SU-DHL-6 (cell line): Measurements from ENCODE around the gene SLC44A1.

Experiments
- H2AFZ ChIP-seq: fragments of 200-600 bp; sonication (generic); 2 replicates; pipeline ENCODE4 v1.6.1; 2014; ENCODE audit warnings: low read depth, mild to moderate bottlenecking, moderate library complexity, mixed read lengths, antibody characterized with exemption, low read length; ENCODE audit not compliant: severe bottlenecking
- H3F3A ChIP-seq: fragments of 200-600 bp; shearing (Covaris generic); 2 replicates; pipeline ENCODE4 v1.6.0; 2016; ENCODE audit warnings: antibody characterized with exemption, mild to moderate bottlenecking; ENCODE audit not compliant: insufficient read depth
- H3K27ac ChIP-seq: fragments of 200-600 bp; sonication (generic); 2 replicates; pipeline ENCODE4 v1.5.1; 2016; ENCODE audit warnings: low read depth, mild to moderate bottlenecking, low read length, moderate library complexity, mixed read lengths
- H3K27me3 ChIP-seq: fragments of 200-600 bp; sonication (generic), shearing (Covaris generic); 2 replicates; pipeline ENCODE4 v1.6.0; 2014; ENCODE audit warnings: mild to moderate bottlenecking, low read length
- H3K36me3 ChIP-seq: fragments of 200-600 bp; sonication (generic); 2 replicates; pipeline ENCODE4 v1.6.1; 2014; ENCODE audit warnings: mild to moderate bottlenecking, low read length, mixed read lengths
- H3K4me2 ChIP-seq: fragments of 300-600, 200-600 bp; shearing (Covaris generic), sonication (generic); 2 replicates; pipeline ENCODE4 v1.6.0; 2014; ENCODE audit warnings: low read length, low read depth, mild to moderate bottlenecking; ENCODE audit not compliant: poor library complexity, severe bottlenecking
- H3K4me3 ChIP-seq: fragments of 200-600 bp; sonication (generic); 2 replicates; pipeline ENCODE4 v1.5.1; 2014; ENCODE audit warnings: antibody characterized with exemption, low read length, mild to moderate bottlenecking, mixed read lengths; ENCODE audit not compliant: insufficient read depth, poor library complexity, severe bottlenecking
- H3K79me2 ChIP-seq: fragments of 200-600 bp; sonication (generic); 2 replicates; pipeline ENCODE4 v1.6.1; 2014; ENCODE audit warnings: mild to moderate bottlenecking, low read length, moderate library complexity; ENCODE audit not compliant: insufficient read depth
- H3K9ac ChIP-seq: fragments of 200-600 bp; sonication (generic); 2 replicates; pipeline ENCODE4 v1.7.0; 2014; ENCODE audit warnings: mild to moderate bottlenecking, low read length
- H3K9me2 ChIP-seq: fragments of 200-600 bp; sonication (generic); replicated peaks from 2 replicates; pipeline ENCODE4 v1.6.1; 2014; ENCODE audit warnings: low read length; ENCODE audit not compliant: insufficient read depth
- H3K9me3 ChIP-seq: fragments of 200-600 bp; sonication (generic); 2 replicates; pipeline ENCODE4 v1.6.1; 2014; ENCODE audit warnings: low read length, mixed read lengths; ENCODE audit not compliant: insufficient read depth
- H4K20me1 ChIP-seq: fragments of 200-600 bp; sonication (generic); 2 replicates; pipeline ENCODE4 v1.6.1; 2014; ENCODE audit warnings: low read depth, mild to moderate bottlenecking, antibody characterized with exemption, low read length, moderate library complexity, mixed read lengths
- EZH2phosphoT487 ChIP-seq: fragments of 200-600 bp; sonication (generic), shearing (Covaris generic); conservative IDR thresholded peaks from 2 replicates; pipeline ENCODE4 v1.6.1; 2018; ENCODE audit warnings: mild to moderate bottlenecking, antibody characterized with exemption, low read length, moderate library complexity, mixed read lengths
- TF ChIP-seq, protein P1 (sequence below): fragments of 200-600 bp; sonication (generic); IDR thresholded peaks from one replicate; pipeline ENCODE4 v1.5.1; 2017; ENCODE audit warnings: antibody characterized with exemption, mild to moderate bottlenecking, low read length, moderate library complexity; ENCODE audit not compliant: insufficient read depth, poor library complexity, severe bottlenecking

The SLC44A1 gene

DNA sequence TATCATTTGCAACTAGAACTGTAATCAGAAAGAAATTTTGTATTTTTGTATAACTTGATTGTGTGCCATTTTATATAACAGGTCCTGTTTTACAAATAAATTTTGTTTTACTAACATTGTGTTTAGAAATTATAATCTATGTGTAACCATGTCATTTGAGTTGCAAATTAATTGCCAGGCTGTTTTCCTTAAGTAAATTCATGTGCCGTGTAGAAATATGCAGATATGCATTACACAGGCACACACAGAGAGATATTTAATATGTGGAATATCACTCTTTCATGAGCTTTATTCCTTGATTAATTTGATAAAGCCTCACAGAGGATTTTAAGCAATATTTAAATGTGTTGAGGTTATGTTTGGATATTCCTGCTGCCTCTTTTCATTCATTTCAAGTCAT, 146.8 kb downstream of the SLC44A1 start:
- H3K9me3 ChIP-seq, result no peaks in the 10 kb centered on the region
- no peaks in the 10 kb centered on the region for H4K20me1 ChIP-seq
- TF ChIP-seq, protein P1, sequence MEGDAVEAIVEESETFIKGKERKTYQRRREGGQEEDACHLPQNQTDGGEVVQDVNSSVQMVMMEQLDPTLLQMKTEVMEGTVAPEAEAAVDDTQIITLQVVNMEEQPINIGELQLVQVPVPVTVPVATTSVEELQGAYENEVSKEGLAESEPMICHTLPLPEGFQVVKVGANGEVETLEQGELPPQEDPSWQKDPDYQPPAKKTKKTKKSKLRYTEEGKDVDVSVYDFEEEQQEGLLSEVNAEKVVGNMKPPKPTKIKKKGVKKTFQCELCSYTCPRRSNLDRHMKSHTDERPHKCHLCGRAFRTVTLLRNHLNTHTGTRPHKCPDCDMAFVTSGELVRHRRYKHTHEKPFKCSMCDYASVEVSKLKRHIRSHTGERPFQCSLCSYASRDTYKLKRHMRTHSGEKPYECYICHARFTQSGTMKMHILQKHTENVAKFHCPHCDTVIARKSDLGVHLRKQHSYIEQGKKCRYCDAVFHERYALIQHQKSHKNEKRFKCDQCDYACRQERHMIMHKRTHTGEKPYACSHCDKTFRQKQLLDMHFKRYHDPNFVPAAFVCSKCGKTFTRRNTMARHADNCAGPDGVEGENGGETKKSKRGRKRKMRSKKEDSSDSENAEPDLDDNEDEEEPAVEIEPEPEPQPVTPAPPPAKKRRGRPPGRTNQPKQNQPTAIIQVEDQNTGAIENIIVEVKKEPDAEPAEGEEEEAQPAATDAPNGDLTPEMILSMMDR, result no peak
- no peak for TF ChIP-seq EZH2phosphoT487
- H3K27ac ChIP-seq, result no peak overlapping the region
- no peaks in the 10 kb centered on the region for H3K79me2 ChIP-seq
- H3K4me2 ChIP-seq, result no peak overlapping the region
- H3K36me3 ChIP-seq, result no peaks in the 10 kb centered on the region
- H3K27me3 ChIP-seq, result no peaks in the 10 kb centered on the region
- H3K4me3 ChIP-seq, result no peak overlapping the region
- H3K9ac ChIP-seq, result no peak overlapping the region
- H3K9me2 ChIP-seq, result no peaks in the 10 kb centered on the region
- no peaks in the 10 kb centered on the region for H3F3A ChIP-seq
- H2AFZ ChIP-seq, result no peak overlapping the region

DNA sequence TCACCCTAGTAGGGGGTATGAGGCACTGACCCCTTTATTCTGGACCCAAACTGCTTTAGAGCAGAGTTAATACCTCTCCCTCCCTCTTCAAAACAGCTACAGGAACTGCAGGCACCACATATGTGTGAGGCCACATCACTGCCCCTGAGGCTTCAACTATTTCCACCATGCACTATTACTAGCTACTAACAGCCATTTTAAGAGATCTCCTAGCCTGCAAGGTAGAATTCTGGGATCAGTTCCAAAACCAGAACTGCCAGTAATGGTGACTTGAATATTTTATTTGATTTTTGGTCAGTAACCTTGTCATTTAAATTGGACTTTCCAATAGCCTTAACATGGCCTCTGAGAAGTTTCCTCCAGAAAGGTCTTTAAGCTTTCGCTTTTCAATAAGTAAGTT, 148.1 kb downstream of the SLC44A1 start:
- Histone ChIP-seq H3F3A (no peaks in the 10 kb centered on the region), H3K4me3 (no peak overlapping the region), H4K20me1 (no peaks in the 10 kb centered on the region), H3K36me3 (no peaks in the 10 kb centered on the region), H3K27me3 (no peaks in the 10 kb centered on the region), H3K79me2 (no peaks in the 10 kb centered on the region), H2AFZ (no peak overlapping the region), H3K9me3 (no peaks in the 10 kb centered on the region), H3K9ac (no peak overlapping the region), H3K9me2 (no peaks in the 10 kb centered on the region), H3K4me2 (no peak overlapping the region), H3K27ac (no peak overlapping the region)
- TF ChIP-seq, protein P1, result no peak
- TF ChIP-seq EZH2phosphoT487, result no peak

DNA sequence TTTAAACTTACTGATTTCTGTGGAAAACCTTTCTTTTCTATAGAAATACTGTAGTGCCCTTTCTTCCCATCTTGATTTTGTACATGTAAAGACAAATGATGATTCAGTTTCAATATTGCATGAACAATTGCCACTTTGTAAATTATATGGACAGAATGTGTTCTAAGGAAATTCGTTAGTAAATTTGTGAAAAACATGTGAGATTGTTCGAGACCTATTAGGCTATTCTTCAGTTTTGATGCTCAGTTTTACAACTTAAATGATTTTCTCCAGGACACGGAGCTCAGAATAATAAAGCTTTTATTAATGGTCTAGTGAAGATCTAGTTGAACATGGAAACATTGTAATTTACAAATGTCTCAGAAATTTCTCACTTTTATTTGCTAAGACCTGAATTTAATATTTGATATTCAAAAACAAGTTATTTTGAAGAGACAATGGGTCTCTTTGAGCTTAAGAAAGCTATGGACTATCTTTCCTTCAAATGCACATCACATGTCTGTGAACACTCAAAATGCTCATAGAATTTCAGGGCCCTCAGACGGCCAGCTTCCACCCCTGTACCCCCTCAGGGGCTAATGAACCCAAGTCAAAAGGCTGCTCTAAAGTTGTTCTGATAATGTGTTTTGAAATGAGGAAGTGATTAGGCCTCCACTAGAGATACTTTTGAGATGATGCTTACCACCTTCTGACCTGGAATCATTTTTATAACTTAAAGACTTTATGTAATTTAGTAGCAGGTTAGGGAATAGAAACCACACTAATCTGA, 149.3 kb downstream of the SLC44A1 start:
- TF ChIP-seq, protein P1, result no peak
- no peak for TF ChIP-seq EZH2phosphoT487
- Histone ChIP-seq H3K9me2 (no peaks in the 10 kb centered on the region), H3K27me3 (no peaks in the 10 kb centered on the region), H3F3A (no peaks in the 10 kb centered on the region), H4K20me1 (no peaks in the 10 kb centered on the region), H3K36me3 (no peaks in the 10 kb centered on the region), H3K4me3 (no peak overlapping the region), H2AFZ (no peak overlapping the region), H3K9me3 (no peaks in the 10 kb centered on the region), H3K27ac (no peak overlapping the region), H3K79me2 (no peaks in the 10 kb centered on the region), H3K9ac (no peak overlapping the region), H3K4me2 (no peak overlapping the region)
